ENCODE results near the gene DVL3.
A peak's percentile ranks its signal among the peaks of the same experiment; 100 is the strongest.
"Not testable (repeated sequence)": the region's sequence is repeated elsewhere in the genome, so short reads cannot be mapped to it uniquely, and the experiment has no call there.

Gene DVL3

DNA sequence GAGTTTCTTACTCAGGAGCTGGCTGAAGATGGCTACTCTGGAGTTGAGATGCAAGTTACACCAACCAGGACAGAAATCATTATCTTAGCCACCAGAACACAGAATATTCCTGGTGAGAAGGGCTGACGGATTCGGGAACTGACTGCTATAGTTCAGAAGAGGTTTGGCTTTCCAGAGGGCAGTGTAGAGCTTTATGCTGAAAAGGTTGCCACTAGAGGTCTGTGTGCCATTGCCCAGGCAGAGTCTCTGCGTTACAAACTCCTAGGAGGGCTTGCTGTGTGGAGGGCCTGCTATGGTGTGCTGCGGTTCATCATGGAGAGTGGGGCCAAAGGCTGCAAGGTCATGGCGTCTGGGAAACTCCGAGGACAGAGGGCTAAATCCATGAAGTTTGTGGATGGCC is 5.4 kb upstream of the DVL3 start:
- not testable (repeated sequence) for H3K9me3 ChIP-seq (ENCODE audit: control insufficient read depth, insufficient read depth, low read length); H3K27me3 ChIP-seq (ENCODE audit: control insufficient read depth, insufficient read depth, low read length); H3K27ac ChIP-seq (ENCODE audit: low read length); H3K4me1 ChIP-seq (ENCODE audit: control insufficient read depth, insufficient read depth, low read length); DNase-seq (ENCODE audit: low read depth, low spot score); H3K4me3 ChIP-seq (ENCODE audit: low read length); H3K36me3 ChIP-seq (ENCODE audit: control insufficient read depth, insufficient read depth, low read length)
- no CpG with 5 or more reads among the region's 6 CpGs for WGBS (ENCODE audit: insufficient coverage, insufficient read length)

GRCh38 chr3:184155644-184156521 is 706 bp downstream of the DVL3 start:
- H3K36me3 ChIP-seq (ENCODE audit: control insufficient read depth, insufficient read depth, low read length) = no peaks in the 10 kb centered on the region
- no CpG with 5 or more reads among the region's 47 CpGs for WGBS (ENCODE audit: insufficient coverage, insufficient read length)
- no peak overlapping the region for H3K27ac ChIP-seq (ENCODE audit: low read length)
- no peaks in the 10 kb centered on the region for H3K27me3 ChIP-seq (ENCODE audit: control insufficient read depth, insufficient read depth, low read length)
- H3K4me1 ChIP-seq (ENCODE audit: control insufficient read depth, insufficient read depth, low read length) = peaks cover 2% of the 10 kb centered on the region; the same call in 1 of the 2 replicates
- peak overlapping the region; percentile 96 for H3K4me3 ChIP-seq (ENCODE audit: low read length)
- no peak for DNase-seq (ENCODE audit: low read depth, low spot score)
- H3K9me3 ChIP-seq (ENCODE audit: control insufficient read depth, insufficient read depth, low read length) = no peaks in the 10 kb centered on the region

DNA sequence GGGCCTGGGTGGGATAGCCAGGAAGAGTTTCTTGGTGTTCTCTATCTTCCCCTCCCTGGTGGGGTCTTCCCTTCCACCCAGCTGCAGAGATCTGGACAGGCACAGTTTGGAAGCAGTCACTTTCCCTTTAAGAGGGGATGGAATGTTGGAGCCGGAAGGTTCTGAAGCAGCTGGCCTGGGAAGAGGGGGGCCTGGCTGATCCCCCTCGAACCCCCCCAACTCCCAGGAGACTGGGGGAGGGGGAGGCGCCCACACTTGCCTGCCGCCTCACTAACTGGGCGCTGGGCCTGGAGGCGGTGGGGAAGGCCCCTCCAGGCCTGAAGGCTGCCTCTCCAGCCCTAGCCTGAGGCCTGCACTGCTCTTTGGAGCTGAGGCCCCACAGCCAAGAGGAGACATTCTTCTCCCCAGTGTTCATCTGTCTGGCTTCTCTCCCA is 1.4 kb downstream of the DVL3 start:
- Histone ChIP-seq H3K36me3 (ENCODE audit: control insufficient read depth, insufficient read depth, low read length) (no peaks in the 10 kb centered on the region), H3K4me1 (ENCODE audit: control insufficient read depth, insufficient read depth, low read length) (peaks cover 2% of the 10 kb centered on the region; the same call in 1 of the 2 replicates), H3K9me3 (ENCODE audit: control insufficient read depth, insufficient read depth, low read length) (no peaks in the 10 kb centered on the region), H3K27me3 (ENCODE audit: control insufficient read depth, insufficient read depth, low read length) (no peaks in the 10 kb centered on the region), H3K4me3 (ENCODE audit: low read length) (peak overlapping the region; percentile 96; the same call in 1 of the 2 replicates), H3K27ac (ENCODE audit: low read length) (no peak overlapping the region)
- DNase-seq (ENCODE audit: low read depth, low spot score) = no peak
- no CpG with 5 or more reads among the region's 6 CpGs for WGBS (ENCODE audit: insufficient coverage, insufficient read length)

DNA sequence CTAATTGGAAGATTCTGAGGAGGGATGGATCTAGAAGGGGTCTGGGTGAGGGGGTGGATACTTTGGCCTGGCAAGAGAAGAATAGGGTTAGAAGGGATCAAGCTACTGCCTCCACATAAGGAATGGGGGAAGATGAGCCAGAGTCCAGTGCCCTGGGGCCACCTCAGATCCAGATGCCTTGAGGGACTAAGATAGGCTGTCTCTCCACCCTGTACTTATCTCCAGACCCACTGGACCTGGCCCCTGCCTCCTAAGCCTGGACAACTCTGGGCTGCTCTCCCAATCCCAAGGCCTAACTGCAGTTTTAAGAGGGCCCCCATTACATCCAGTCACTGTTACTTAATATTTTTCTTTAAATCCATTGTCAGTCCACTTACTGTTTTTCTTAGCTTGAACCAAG is 2.0 kb downstream of the DVL3 start:
- H3K4me3 ChIP-seq (ENCODE audit: low read length) = peak overlapping the region; percentile 96; the same call in 1 of the 2 replicates
- DNase-seq (ENCODE audit: low read depth, low spot score) = no peak
- no peaks in the 10 kb centered on the region for H3K27me3 ChIP-seq (ENCODE audit: control insufficient read depth, insufficient read depth, low read length)
- H3K36me3 ChIP-seq (ENCODE audit: control insufficient read depth, insufficient read depth, low read length) = no peaks in the 10 kb centered on the region
- no peaks in the 10 kb centered on the region for H3K9me3 ChIP-seq (ENCODE audit: control insufficient read depth, insufficient read depth, low read length)
- H3K27ac ChIP-seq (ENCODE audit: low read length) = no peak overlapping the region
- peaks cover 2% of the 10 kb centered on the region; the same call in 1 of the 2 replicates for H3K4me1 ChIP-seq (ENCODE audit: control insufficient read depth, insufficient read depth, low read length)

DNA sequence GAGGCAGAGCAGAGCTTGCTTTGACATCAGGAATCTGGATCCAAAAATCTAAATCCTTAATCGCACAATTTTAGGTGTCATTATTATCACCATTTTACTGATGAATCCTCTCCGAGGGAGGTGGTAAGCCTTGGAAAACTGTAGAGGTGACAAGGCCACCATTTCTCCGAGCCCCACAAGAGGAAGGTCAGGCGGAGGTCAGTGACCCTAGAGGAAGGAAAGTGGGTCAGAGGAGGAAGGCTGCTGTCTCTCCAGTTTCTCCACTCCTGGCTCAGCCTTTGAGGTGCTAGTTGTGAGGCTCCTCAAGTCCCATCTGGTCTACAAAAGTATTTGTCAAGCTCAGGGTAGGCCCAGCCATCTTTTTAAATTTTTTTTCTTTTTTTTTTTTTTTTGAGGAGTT is 3.2 kb downstream of the DVL3 start:
- no peak overlapping the region for H3K27ac ChIP-seq (ENCODE audit: low read length)
- WGBS (ENCODE audit: insufficient coverage, insufficient read length) = no CpG with 5 or more reads among the region's 4 CpGs
- no peak overlapping the region for H3K4me3 ChIP-seq (ENCODE audit: low read length)
- H3K9me3 ChIP-seq (ENCODE audit: control insufficient read depth, insufficient read depth, low read length) = no peaks in the 10 kb centered on the region
- no peaks in the 10 kb centered on the region for H3K27me3 ChIP-seq (ENCODE audit: control insufficient read depth, insufficient read depth, low read length)
- no peaks in the 10 kb centered on the region for H3K36me3 ChIP-seq (ENCODE audit: control insufficient read depth, insufficient read depth, low read length)
- peaks cover 2% of the 10 kb centered on the region; the same call in 1 of the 2 replicates for H3K4me1 ChIP-seq (ENCODE audit: control insufficient read depth, insufficient read depth, low read length)
- no peak for DNase-seq (ENCODE audit: low read depth, low spot score)

DNA sequence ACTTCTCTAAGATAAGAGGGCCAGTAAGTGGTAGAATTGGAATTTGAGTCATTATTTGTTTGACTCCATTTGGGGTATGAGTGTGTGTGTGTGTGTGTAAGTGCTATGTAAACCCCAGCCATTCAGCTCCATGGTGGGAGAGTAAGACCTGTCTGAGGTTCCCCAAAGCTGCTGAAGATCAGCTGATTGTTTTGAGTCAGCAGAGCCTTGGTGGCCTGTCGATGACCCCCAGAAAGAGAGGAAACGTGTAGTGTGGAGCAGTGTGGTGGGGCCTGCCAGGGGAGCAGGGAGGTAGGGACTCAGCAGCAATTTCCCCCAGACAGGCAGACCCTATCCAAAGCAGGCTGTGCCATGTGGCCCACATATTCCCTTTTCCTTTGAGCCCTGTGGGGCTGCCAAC is 5.3 kb downstream of the DVL3 start:
- no peak for DNase-seq (ENCODE audit: low read depth, low spot score)
- WGBS (ENCODE audit: insufficient coverage, insufficient read length) = no CpG with 5 or more reads among the region's 2 CpGs

GRCh38 chr3:184162571-184163070 is 7.4 kb downstream of the DVL3 start:
- not testable (repeated sequence) for H3K27ac ChIP-seq (ENCODE audit: low read length); H3K4me1 ChIP-seq (ENCODE audit: control insufficient read depth, insufficient read depth, low read length); DNase-seq (ENCODE audit: low read depth, low spot score); H3K9me3 ChIP-seq (ENCODE audit: control insufficient read depth, insufficient read depth, low read length); H3K4me3 ChIP-seq (ENCODE audit: low read length); H3K27me3 ChIP-seq (ENCODE audit: control insufficient read depth, insufficient read depth, low read length)
- WGBS (ENCODE audit: insufficient coverage, insufficient read length) = no CpG with 5 or more reads among the region's 8 CpGs
- peaks cover 33% of the 10 kb centered on the region for H3K36me3 ChIP-seq (ENCODE audit: control insufficient read depth, insufficient read depth, low read length)

More for the DNA sequence above, 5.3 kb downstream of the DVL3 start:
- Histone ChIP-seq H3K36me3 (ENCODE audit: control insufficient read depth, insufficient read depth, low read length) (peaks cover 18% of the 10 kb centered on the region), H3K27ac (ENCODE audit: low read length) (no peak overlapping the region), H3K4me1 (ENCODE audit: control insufficient read depth, insufficient read depth, low read length) (peaks cover 2% of the 10 kb centered on the region; the same call in 1 of the 2 replicates), H3K4me3 (ENCODE audit: low read length) (no peak overlapping the region), H3K27me3 (ENCODE audit: control insufficient read depth, insufficient read depth, low read length) (no peaks in the 10 kb centered on the region), H3K9me3 (ENCODE audit: control insufficient read depth, insufficient read depth, low read length) (no peaks in the 10 kb centered on the region)

DNA sequence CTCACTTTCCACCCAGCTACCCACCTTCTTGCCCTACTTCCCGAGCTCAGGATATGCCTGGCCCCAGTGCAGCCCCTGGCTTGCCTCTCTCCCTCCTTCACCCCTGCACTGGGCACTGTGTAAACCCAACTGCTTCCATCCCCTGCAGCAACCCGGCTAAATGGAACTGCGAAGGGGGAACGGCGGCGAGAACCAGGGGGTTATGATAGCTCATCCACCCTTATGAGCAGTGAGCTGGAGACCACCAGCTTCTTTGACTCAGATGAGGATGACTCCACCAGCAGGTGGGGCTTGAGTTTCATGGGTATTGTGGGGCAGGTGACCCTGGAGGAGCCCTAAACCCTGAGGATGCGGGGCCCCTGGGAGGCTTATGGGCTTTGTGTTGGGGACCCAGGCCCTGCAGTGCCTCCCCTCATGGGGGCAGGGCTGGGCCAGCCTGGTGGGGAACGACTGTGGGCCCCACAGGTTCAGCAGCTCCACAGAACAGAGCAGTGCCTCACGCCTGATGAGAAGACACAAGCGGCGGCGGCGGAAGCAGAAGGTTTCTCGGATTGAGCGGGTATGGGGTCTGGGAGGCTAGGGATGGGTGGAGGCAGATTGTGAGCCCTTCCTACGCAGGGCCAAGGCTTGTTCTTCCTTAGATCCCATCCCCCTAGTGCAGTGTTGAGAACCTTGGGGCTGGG is 9.6 kb downstream of the DVL3 start:
- Histone ChIP-seq H3K27me3 (ENCODE audit: control insufficient read depth, insufficient read depth, low read length) (no peaks in the 10 kb centered on the region), H3K4me3 (ENCODE audit: low read length) (no peak overlapping the region), H3K9me3 (ENCODE audit: control insufficient read depth, insufficient read depth, low read length) (no peaks in the 10 kb centered on the region), H3K27ac (ENCODE audit: low read length) (no peak overlapping the region), H3K4me1 (ENCODE audit: control insufficient read depth, insufficient read depth, low read length) (no peaks in the 10 kb centered on the region), H3K36me3 (ENCODE audit: control insufficient read depth, insufficient read depth, low read length) (peaks cover 43% of the 10 kb centered on the region)
- no peak for DNase-seq (ENCODE audit: low read depth, low spot score)
- no CpG with 5 or more reads among the region's 16 CpGs for WGBS (ENCODE audit: insufficient coverage, insufficient read length)

DNA sequence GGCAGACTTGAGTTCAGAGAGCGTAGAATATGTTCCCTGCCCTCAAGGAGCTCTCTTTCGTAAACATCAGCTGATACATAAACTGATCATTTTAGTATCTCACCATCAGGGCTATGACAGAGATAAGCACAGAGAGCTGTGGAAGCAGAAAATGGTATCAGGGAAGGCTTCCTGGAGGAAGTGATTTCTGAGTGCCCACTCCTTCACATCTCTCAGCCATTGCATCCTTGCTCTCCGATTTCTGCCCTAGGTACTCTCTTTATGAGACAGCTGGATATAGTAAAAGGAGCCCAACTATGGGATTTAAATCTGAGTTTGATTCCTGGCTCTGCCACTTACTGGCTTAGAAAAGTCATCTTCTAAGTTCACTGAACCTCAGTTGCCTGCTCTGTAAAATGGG is 10.4 kb downstream of the DVL3 start:
- Histone ChIP-seq H3K27ac (ENCODE audit: low read length) (no peak overlapping the region), H3K27me3 (ENCODE audit: control insufficient read depth, insufficient read depth, low read length) (no peaks in the 10 kb centered on the region), H3K9me3 (ENCODE audit: control insufficient read depth, insufficient read depth, low read length) (no peaks in the 10 kb centered on the region), H3K36me3 (ENCODE audit: control insufficient read depth, insufficient read depth, low read length) (peaks cover 50% of the 10 kb centered on the region), H3K4me1 (ENCODE audit: control insufficient read depth, insufficient read depth, low read length) (no peaks in the 10 kb centered on the region), H3K4me3 (ENCODE audit: low read length) (no peak overlapping the region)
- no peak for DNase-seq (ENCODE audit: low read depth, low spot score)
- no CpG with 5 or more reads among the region's 3 CpGs for WGBS (ENCODE audit: insufficient coverage, insufficient read length)

GRCh38 chr3:184166671-184167070 is 11.5 kb downstream of the DVL3 start:
- Histone ChIP-seq H3K27ac (ENCODE audit: low read length) (no peak overlapping the region), H3K9me3 (ENCODE audit: control insufficient read depth, insufficient read depth, low read length) (no peaks in the 10 kb centered on the region), H3K36me3 (ENCODE audit: control insufficient read depth, insufficient read depth, low read length) (peaks cover 57% of the 10 kb centered on the region), H3K4me3 (ENCODE audit: low read length) (no peak overlapping the region), H3K4me1 (ENCODE audit: control insufficient read depth, insufficient read depth, low read length) (no peaks in the 10 kb centered on the region), H3K27me3 (ENCODE audit: control insufficient read depth, insufficient read depth, low read length) (no peaks in the 10 kb centered on the region)
- no peak for DNase-seq (ENCODE audit: low read depth, low spot score)
- WGBS (ENCODE audit: insufficient coverage, insufficient read length) = no CpG with 5 or more reads among the region's 6 CpGs
